HEK293 (cell line): Measurements from ENCODE around the gene DCDC1.

Experiments used
- GFI1B ChIP-seq: fragments of 450-650 bp; formaldehyde crosslinking; IDR thresholded peaks from 2 replicates; pipeline ENCODE4 v1.5.1; 2016; ENCODE audit warnings: missing biosample characterization, missing genetic modification characterization
- KLF16 ChIP-seq: fragments of 450-650 bp; formaldehyde crosslinking; IDR thresholded peaks from 2 replicates; pipeline ENCODE4 v1.5.1; 2017; ENCODE audit warnings: missing biosample characterization, missing genetic modification characterization
- ZNF274 ChIP-seq, 2 experiments: fragments of 200-500 bp in 1 of 2; fragments of 450-650 bp in 1 of 2; sonication (Bioruptor generic) in 1 of 2; formaldehyde crosslinking in 1 of 2; IDR thresholded peaks; 2 replicates each; pipeline versions ENCODE4 v1.5.1 to v1.6.1; 2014 to 2016; ENCODE audit warnings: borderline replicate concordance in 1 of 2, inconsistent platforms in 1 of 2, low read length in 1 of 2, missing biosample characterization in 1 of 2, missing genetic modification characterization in 1 of 2
- TF ChIP-seq, protein P1 (sequence below): fragments of 450-650 bp; formaldehyde crosslinking; IDR thresholded peaks from 2 replicates; pipeline ENCODE4 v1.5.1; 2016; ENCODE audit warnings: missing biosample characterization, missing genetic modification characterization

DNA sequence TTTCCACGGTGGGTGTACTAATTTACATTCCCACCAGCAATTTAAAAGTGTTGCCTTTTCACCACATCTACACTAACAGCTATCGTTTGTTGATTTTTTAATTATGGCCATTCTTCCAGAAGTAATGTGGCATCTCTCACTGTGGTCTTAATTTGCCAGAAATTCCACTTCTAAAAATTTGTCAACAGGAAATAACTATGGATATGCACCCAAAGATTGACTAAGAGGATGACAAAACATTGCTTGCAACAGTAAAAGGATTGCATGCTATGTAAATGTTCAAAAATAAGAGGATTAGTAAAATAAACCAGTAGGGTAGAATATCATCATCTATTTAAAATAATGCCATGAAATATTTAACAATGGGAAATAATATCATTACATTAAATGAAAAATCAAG is 219.5 kb downstream of the DCDC1 start:
- no peak for TF ChIP-seq GFI1B (tag by site-specific recombination)
- TF ChIP-seq, protein P1, sequence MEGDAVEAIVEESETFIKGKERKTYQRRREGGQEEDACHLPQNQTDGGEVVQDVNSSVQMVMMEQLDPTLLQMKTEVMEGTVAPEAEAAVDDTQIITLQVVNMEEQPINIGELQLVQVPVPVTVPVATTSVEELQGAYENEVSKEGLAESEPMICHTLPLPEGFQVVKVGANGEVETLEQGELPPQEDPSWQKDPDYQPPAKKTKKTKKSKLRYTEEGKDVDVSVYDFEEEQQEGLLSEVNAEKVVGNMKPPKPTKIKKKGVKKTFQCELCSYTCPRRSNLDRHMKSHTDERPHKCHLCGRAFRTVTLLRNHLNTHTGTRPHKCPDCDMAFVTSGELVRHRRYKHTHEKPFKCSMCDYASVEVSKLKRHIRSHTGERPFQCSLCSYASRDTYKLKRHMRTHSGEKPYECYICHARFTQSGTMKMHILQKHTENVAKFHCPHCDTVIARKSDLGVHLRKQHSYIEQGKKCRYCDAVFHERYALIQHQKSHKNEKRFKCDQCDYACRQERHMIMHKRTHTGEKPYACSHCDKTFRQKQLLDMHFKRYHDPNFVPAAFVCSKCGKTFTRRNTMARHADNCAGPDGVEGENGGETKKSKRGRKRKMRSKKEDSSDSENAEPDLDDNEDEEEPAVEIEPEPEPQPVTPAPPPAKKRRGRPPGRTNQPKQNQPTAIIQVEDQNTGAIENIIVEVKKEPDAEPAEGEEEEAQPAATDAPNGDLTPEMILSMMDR (tag by site-specific recombination), result no peak
- no peak for TF ChIP-seq KLF16 (tag by site-specific recombination)
- TF ChIP-seq ZNF274 (IDR thresholded peaks at IDR 0.05; ENCODE audit: low read length), result no peak
- TF ChIP-seq ZNF274 (tag by site-specific recombination; IDR thresholded peaks at IDR 0.05; ENCODE audit: borderline replicate concordance), result no peak
